H1 (cell line): ENCODE data around the gene BMP2.

Experiments used
- BACH1 ChIP-seq: IDR thresholded peaks from 2 replicates; pipeline ENCODE4 v1.6.1; 2012; ENCODE audit warnings: low read length, improper control_type of control experiment
- CTCF ChIP-seq, 3 experiments: IDR thresholded peaks; 1 replicate in 2 of 3; 2 replicates in 1 of 3; pipeline versions ENCODE4 v1.5.1 to v1.6.1; 2011; ENCODE audit warnings: low read length in 3 of 3, mild to moderate bottlenecking in 3 of 3, inconsistent platforms in 2 of 3, low read depth in 1 of 3, moderate library complexity in 1 of 3; ENCODE audit not compliant: insufficient read depth in 1 of 3; ENCODE audit errors: control extremely low read depth in 1 of 3
- MAX ChIP-seq: IDR thresholded peaks from 2 replicates; pipeline ENCODE4 v1.6.1; 2012; ENCODE audit warnings: inconsistent platforms
- POLR2AphosphoS5 ChIP-seq: IDR thresholded peaks from 2 replicates; pipeline ENCODE4 v1.6.1; 2011; ENCODE audit warnings: low read depth, low read length
- RNF2 ChIP-seq: fragments of 200-900, 300-1000 bp; sonication (generic); IDR thresholded peaks from 2 replicates; pipeline ENCODE4 v1.7.1; 2016; ENCODE audit warnings: borderline replicate concordance, low read depth, mild to moderate bottlenecking, antibody characterized with exemption, low read length; ENCODE audit not compliant: poor library complexity, severe bottlenecking; ENCODE audit errors: missing control alignments
- SIN3A ChIP-seq, 2 experiments: IDR thresholded peaks in 1 of 2; conservative IDR thresholded peaks in 1 of 2; 2 replicates each; pipeline ENCODE4 v1.6.1; 2011 to 2012; ENCODE audit warnings: low read length in 2 of 2, improper control_type of control experiment in 1 of 2, low read depth in 1 of 2, mild to moderate bottlenecking in 1 of 2
- SIX5 ChIP-seq: IDR thresholded peaks from 2 replicates; pipeline ENCODE4 v1.6.1; 2011; ENCODE audit warnings: mild to moderate bottlenecking, low read depth, low read length
- ZNF274 ChIP-seq: IDR thresholded peaks from 2 replicates; pipeline ENCODE4 v1.7.0; 2012; ENCODE audit warnings: low read length, borderline replicate concordance; ENCODE audit errors: extremely low read depth

- TF ChIP-seq POLR2AphosphoS5 (no peak), CTCF (IDR thresholded peaks at IDR 0.05; ENCODE audit: control extremely low read depth in 1 of 3, insufficient read depth in 1 of 3, low read depth in 1 of 3, low read length in 3 of 3) (no peak), SIN3A (conservative IDR thresholded peaks at IDR 0.05 in 1 of 2, IDR thresholded peaks at IDR 0.05 in 1 of 2; ENCODE audit: low read depth in 1 of 2, low read length in 2 of 2) (no peak), ZNF274 (no peak), RNF2 (no peak), MAX (no peak), SIX5 (no peak), BACH1 (no peak)
Measured at GRCh38 chr20:6750438-6750837, 17.0 kb upstream of the BMP2 start.
